LNCAP (cell line): ENCODE results near the gene ZC3H12D.

Experiments used
- CTCF ChIP-seq: fragments of 450-650 bp; IDR thresholded peaks from 2 replicates; pipeline ENCODE4 v1.5.1; 2017; ENCODE audit warnings: mild to moderate bottlenecking

ZC3H12D gene

GRCh38 chr6:149484733-149485700, at the start of gene ZC3H12D:
TSS of gene ZC3H12D (minus strand) at chr6:149485014. CDS start at chr6:149474543, 10,471 bp downstream.
- TF ChIP-seq CTCF, result no peak

- no peak for TF ChIP-seq CTCF
Measured at GRCh38 chr6:149529650-149530049, 44.8 kb upstream of the ZC3H12D start.

GRCh38 chr6:149515494-149515893, 30.7 kb upstream of the ZC3H12D start:
- no peak for TF ChIP-seq CTCF

- TF ChIP-seq CTCF, result no peak
Measured at GRCh38 chr6:149513915-149514314, 29.1 kb upstream of the ZC3H12D start.

GRCh38 chr6:149510793-149511512, 26.1 kb upstream of the ZC3H12D start:
- no peak for TF ChIP-seq CTCF

GRCh38 chr6:149508485-149508884, 23.7 kb upstream of the ZC3H12D start:
- TF ChIP-seq CTCF, result no peak

- TF ChIP-seq CTCF, result no peak
Measured at GRCh38 chr6:149503872-149504271, 19.1 kb upstream of the ZC3H12D start.
